ENCODE measurements around the gene IRS1. TPM values are rescaled to one million over a fixed set of nuclear protein-coding genes. Genes with fewer than 3 reads are reported as not detected.

The IRS1 gene
- total RNA-seq, 1 experiment from 2014 or later, result 38.8 TPM

DNA sequence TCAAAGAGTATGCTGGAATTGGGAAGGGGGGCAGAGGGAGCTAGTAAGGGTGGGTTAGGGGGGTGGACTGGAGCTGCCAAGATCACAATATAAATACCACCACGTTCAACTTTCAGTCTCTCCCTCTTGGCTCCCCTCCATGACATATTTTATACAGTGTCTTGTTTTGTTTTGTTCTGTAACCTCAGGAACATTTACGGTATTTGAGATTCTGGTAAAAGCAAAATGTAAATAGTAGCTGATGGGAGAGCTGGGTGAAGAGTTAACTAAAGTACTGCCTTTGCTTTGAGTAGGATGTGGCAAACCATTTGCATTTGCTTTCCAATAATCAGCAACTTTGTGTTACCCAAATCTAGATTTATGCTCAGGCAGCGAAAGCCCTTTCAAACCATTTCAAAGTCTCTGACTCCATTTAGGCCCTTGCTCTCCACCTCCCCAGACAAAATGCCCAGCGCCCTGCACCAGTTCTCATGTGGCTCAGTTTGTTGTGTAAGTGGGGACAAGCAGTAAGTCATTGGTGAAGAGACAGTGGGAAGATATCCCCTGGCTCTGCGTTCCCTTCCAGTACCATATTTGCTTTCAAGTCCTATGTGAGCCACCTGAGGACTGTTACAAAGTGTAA lies 17.4 kb downstream of the IRS1 start:
- no peaks in the 10 kb centered on the region for H3K4me1 ChIP-seq (ENCODE audit: insufficient read depth, low read length)
- H3K9ac ChIP-seq (ENCODE audit: low read length), result no peak overlapping the region
- BruUV-seq (replicated peaks), result no TSS peak
- no peaks in the 10 kb centered on the region for H3K9me2 ChIP-seq (replicated peaks; ENCODE audit: low read length)
- H3F3A ChIP-seq (ENCODE audit: low read length, unreplicated experiment), result no peaks in the 10 kb centered on the region
- H3K4me2 ChIP-seq (ENCODE audit: low read length), result no peak overlapping the region
- ChIA-PET CTCF (no interaction called here), POLR2A (ENCODE audit: unreplicated experiment) (no interaction called here)
- no peaks in the 10 kb centered on the region for H3K9me3 ChIP-seq (ENCODE audit: low read length)
- peak; percentile 79 for ATAC-seq
- TF ChIP-seq, protein P1, sequence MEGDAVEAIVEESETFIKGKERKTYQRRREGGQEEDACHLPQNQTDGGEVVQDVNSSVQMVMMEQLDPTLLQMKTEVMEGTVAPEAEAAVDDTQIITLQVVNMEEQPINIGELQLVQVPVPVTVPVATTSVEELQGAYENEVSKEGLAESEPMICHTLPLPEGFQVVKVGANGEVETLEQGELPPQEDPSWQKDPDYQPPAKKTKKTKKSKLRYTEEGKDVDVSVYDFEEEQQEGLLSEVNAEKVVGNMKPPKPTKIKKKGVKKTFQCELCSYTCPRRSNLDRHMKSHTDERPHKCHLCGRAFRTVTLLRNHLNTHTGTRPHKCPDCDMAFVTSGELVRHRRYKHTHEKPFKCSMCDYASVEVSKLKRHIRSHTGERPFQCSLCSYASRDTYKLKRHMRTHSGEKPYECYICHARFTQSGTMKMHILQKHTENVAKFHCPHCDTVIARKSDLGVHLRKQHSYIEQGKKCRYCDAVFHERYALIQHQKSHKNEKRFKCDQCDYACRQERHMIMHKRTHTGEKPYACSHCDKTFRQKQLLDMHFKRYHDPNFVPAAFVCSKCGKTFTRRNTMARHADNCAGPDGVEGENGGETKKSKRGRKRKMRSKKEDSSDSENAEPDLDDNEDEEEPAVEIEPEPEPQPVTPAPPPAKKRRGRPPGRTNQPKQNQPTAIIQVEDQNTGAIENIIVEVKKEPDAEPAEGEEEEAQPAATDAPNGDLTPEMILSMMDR (conservative IDR thresholded peaks at IDR 0.05; ENCODE audit: low read depth, low read length), result no peak
- TF ChIP-seq EZH2phosphoT487 (IDR thresholded peaks at IDR 0.05; ENCODE audit: borderline replicate concordance, low read length) (no peak), EZH2 (IDR thresholded peaks at IDR 0.05; ENCODE audit: low read length, unreplicated experiment) (no peak)
- no peak overlapping the region for H2AFZ ChIP-seq (ENCODE audit: low read length)
- H3K36me3 ChIP-seq (ENCODE audit: low read depth, low read length), result peaks cover 42% of the 10 kb centered on the region
- H4K20me1 ChIP-seq (ENCODE audit: low read length), result peaks cover 8% of the 10 kb centered on the region; the same call in 1 of the 2 replicates
- no peak overlapping the region for H3K4me3 ChIP-seq (ENCODE audit: low read length)
- H3K79me2 ChIP-seq (ENCODE audit: low read length), result peaks cover 86% of the 10 kb centered on the region
- intact Hi-C loops (cut with micrococcal nuclease), result no loop called here
- H3K27ac ChIP-seq (ENCODE audit: low read length), result no peak overlapping the region
- no peaks in the 10 kb centered on the region for H3K27me3 ChIP-seq (ENCODE audit: low read length)
- no peak for DNase-seq

DNA sequence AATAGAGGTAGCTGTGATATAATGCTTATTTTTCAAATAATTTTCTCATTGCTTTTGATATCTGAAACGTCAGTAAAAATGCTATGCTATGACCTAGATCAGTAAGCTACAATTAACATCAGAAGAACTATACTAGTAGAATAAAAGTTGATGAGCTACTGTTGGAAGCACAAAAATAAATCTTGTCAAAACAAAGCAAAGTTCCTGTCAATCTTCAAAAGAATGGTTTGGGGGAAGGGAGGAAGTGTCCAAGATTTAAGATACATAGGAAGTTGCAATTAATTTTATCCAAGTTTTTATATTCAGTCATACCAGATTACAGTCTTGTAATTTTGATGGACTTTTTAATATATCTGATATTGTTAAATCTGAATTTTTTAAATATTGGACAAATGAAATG lies 19.2 kb downstream of the IRS1 start:
- CTCF ChIA-PET, result no interaction called here
- DNase-seq (no peak), ATAC-seq (no peak)
- Histone ChIP-seq H2AFZ (ENCODE audit: low read length) (no peak overlapping the region), H3K79me2 (ENCODE audit: low read length) (peaks cover 90% of the 10 kb centered on the region), H3K27ac (ENCODE audit: low read length) (no peak overlapping the region), H3K9me3 (ENCODE audit: low read length) (no peaks in the 10 kb centered on the region), H4K20me1 (ENCODE audit: low read length) (0 out of 2 replicates have a peak, but pooled peaks cover 5% of the 10 kb centered on the region), H3K9me2 (replicated peaks; ENCODE audit: low read length) (no peaks in the 10 kb centered on the region), H3K36me3 (ENCODE audit: low read depth, low read length) (peaks cover 41% of the 10 kb centered on the region), H3K9ac (ENCODE audit: low read length) (no peak overlapping the region), H3F3A (ENCODE audit: low read length, unreplicated experiment) (no peaks in the 10 kb centered on the region), H3K4me2 (ENCODE audit: low read length) (no peak overlapping the region), H3K4me3 (ENCODE audit: low read length) (no peak overlapping the region), H3K4me1 (ENCODE audit: insufficient read depth, low read length) (no peaks in the 10 kb centered on the region), H3K27me3 (ENCODE audit: low read length) (no peaks in the 10 kb centered on the region)
- intact Hi-C loops (cut with micrococcal nuclease), result no loop called here
- no TSS peak for BruUV-seq (replicated peaks)
- no peak for TF ChIP-seq EZH2phosphoT487 (IDR thresholded peaks at IDR 0.05; ENCODE audit: borderline replicate concordance, low read length)
- TF ChIP-seq, protein P1 (conservative IDR thresholded peaks at IDR 0.05; ENCODE audit: low read depth, low read length), result no peak
- TF ChIP-seq EZH2 (IDR thresholded peaks at IDR 0.05; ENCODE audit: low read length, unreplicated experiment), result no peak
- POLR2A ChIA-PET (ENCODE audit: unreplicated experiment), result interaction anchor here (0.5 kb wide), 1 partner anchor 106 kb away, joined by 5 read pairs; no protein-coding TSS in a partner anchor

DNA sequence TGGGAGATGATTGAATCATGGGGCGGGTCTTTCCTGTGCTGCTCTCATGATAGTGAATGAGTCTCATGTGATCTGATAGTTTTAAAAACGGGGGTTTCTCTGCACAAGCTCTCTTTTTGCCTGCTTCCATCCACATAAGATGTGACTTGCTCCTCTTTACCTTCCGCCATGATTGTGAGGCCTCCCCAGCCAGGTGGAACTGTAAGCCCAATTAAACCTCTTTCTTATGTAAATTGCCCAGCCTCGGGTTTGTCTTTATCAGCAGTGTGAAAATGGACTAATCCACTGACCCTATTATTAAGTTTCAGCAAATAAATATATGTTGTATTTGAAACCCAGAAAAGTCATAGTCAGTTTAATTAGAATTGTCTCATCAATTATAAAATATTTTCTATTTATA lies 22.0 kb downstream of the IRS1 start:
- TF ChIP-seq EZH2phosphoT487 (IDR thresholded peaks at IDR 0.05; ENCODE audit: borderline replicate concordance, low read length) (no peak), EZH2 (IDR thresholded peaks at IDR 0.05; ENCODE audit: low read length, unreplicated experiment) (no peak)
- TF ChIP-seq, protein P1 (conservative IDR thresholded peaks at IDR 0.05; ENCODE audit: low read depth, low read length), result no peak

More for the DNA sequence above, 22.0 kb downstream of the IRS1 start:
- Histone ChIP-seq H4K20me1 (ENCODE audit: low read length) (0 out of 2 replicates have a peak, but pooled peaks cover 10% of the 10 kb centered on the region), H3K36me3 (ENCODE audit: low read depth, low read length) (peaks cover 35% of the 10 kb centered on the region), H3K27me3 (ENCODE audit: low read length) (no peaks in the 10 kb centered on the region), H3K4me2 (ENCODE audit: low read length) (no peak overlapping the region), H3K9ac (ENCODE audit: low read length) (no peak overlapping the region), H3K4me3 (ENCODE audit: low read length) (no peak overlapping the region), H3K9me2 (replicated peaks; ENCODE audit: low read length) (no peaks in the 10 kb centered on the region), H3F3A (ENCODE audit: low read length, unreplicated experiment) (no peaks in the 10 kb centered on the region), H3K79me2 (ENCODE audit: low read length) (peaks cover 91% of the 10 kb centered on the region), H3K27ac (ENCODE audit: low read length) (no peak overlapping the region), H2AFZ (ENCODE audit: low read length) (no peak overlapping the region), H3K9me3 (ENCODE audit: low read length) (no peaks in the 10 kb centered on the region), H3K4me1 (ENCODE audit: insufficient read depth, low read length) (peaks cover 7% of the 10 kb centered on the region; the same call in 1 of the 2 replicates)
- ChIA-PET POLR2A (ENCODE audit: unreplicated experiment) (no interaction called here), CTCF (no interaction called here)
- no TSS peak for BruUV-seq (replicated peaks)
- DNase-seq (no peak), ATAC-seq (no peak)
- intact Hi-C loops (cut with micrococcal nuclease), result loop anchor here (5.0 kb wide), 1 partner anchor 35 kb away; no protein-coding TSS in a partner anchor

All from PC-3 (cell line).